ENCODE data around the gene DEPDC5. TPM values are rescaled to one million over a fixed set of nuclear protein-coding genes. Genes with fewer than 3 reads are reported as not detected.
A peak's percentile ranks its signal among the peaks of the same experiment; 100 is the strongest.

Gene DEPDC5
- total RNA-seq, 1 donor from 2014 or later, result 28.7 TPM

DNA sequence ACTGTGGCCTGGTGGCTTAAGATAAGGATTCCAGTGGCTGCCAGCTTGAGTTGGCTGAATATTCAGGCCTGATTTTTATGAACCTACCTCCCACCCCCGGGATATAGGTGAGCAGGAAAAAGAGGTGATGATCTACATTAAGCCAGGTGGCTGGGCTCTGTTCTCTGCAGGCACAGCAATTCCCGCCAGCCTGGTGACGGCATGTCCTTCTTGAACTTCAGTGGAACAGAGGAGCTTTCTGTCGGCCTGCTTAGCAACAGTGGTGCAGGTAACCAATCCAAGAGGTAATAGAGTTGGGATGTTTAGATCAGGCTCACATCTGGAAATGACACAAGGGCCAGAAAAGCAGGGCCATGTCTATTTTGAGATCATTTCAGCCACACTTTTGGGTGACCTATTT is 68.7 kb downstream of the DEPDC5 start:
- TF ChIP-seq POLR2AphosphoS5 (IDR thresholded peaks at IDR 0.05; ENCODE audit: insufficient read depth in 1 of 2, low read depth in 1 of 2) (no peak), POLR2A (IDR thresholded peaks at IDR 0.05) (no peak), CTCF (IDR thresholded peaks at IDR 0.05) (no peak)
- no peak overlapping the region for H3K27ac ChIP-seq
- H3K9me3 ChIP-seq, result no peaks in the 10 kb centered on the region
- no peaks in the 10 kb centered on the region for H3K27me3 ChIP-seq
- H3K4me1 ChIP-seq, result no peaks in the 10 kb centered on the region
- no peak overlapping the region for H3K4me3 ChIP-seq
- DNase-seq (ENCODE audit: extremely low spot score in 2 of 2), result no peak
- intact Hi-C loops (cut with DNase I), result no loop called here
- peaks cover 0 to 75% of the 10 kb centered on the region in 2 donors for H3K36me3 ChIP-seq

DNA sequence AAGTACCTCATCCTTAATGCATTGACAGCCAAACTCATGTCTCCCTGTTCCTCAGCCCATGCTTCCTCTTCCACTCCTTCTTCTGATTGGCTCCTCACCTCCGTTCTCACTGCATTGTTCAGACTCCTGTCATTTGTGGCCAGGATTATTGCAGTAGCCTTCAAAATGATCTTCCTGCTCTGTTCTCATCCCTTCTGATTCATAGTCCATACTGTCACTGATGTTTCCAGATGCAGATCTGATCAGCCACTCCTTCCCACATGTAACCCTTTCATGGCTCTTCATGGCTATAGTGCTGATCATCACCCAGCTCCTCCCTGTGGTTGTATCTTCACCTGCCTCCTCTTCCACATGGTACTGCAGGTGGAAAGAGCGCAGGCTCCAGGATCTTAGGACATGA is 71.7 kb downstream of the DEPDC5 start:
- peaks cover 0 to 57% of the 10 kb centered on the region in 2 donors for H3K36me3 ChIP-seq

DNA sequence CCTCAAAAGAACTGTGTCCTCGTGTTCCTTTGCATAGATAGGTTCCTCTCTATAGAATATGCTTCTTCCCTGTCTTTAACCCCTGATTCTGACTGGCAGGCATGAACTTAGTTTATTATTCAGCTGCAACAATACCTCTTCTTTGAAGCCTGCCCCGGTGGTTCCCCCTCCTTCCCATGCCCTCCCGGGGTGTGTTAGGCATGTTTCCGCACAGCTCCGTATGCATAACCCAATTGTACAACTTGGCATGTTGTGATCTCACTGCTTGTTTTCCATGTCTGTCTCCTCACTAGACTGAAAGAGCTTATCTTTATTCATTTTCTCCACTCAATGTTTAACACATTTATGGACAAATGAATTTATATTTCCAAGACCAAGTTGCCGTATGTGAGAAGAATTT is 72.6 kb downstream of the DEPDC5 start:
- H3K27ac ChIP-seq, result no peak overlapping the region
- peaks cover 0 to 48% of the 10 kb centered on the region in 2 donors for H3K36me3 ChIP-seq
- peaks cover 13% of the 10 kb centered on the region for H3K4me1 ChIP-seq
- no peak for DNase-seq (ENCODE audit: extremely low spot score in 2 of 2)
- H3K9me3 ChIP-seq, result no peaks in the 10 kb centered on the region
- H3K27me3 ChIP-seq, result no peaks in the 10 kb centered on the region
- TF ChIP-seq CTCF (IDR thresholded peaks at IDR 0.05) (no peak), POLR2AphosphoS5 (IDR thresholded peaks at IDR 0.05; ENCODE audit: insufficient read depth in 1 of 2, low read depth in 1 of 2) (peak in 1 of 2 donors; percentile 13), POLR2A (IDR thresholded peaks at IDR 0.05) (no peak)
- no peak overlapping the region for H3K4me3 ChIP-seq
- intact Hi-C loops (cut with DNase I), result no loop called here

More for the DNA sequence above, 71.7 kb downstream of the DEPDC5 start:
- H3K4me3 ChIP-seq, result no peak overlapping the region
- no peaks in the 10 kb centered on the region for H3K27me3 ChIP-seq
- H3K9me3 ChIP-seq, result no peaks in the 10 kb centered on the region
- no peak for DNase-seq (ENCODE audit: extremely low spot score in 2 of 2)
- intact Hi-C loops (cut with DNase I), result no loop called here
- H3K4me1 ChIP-seq, result peaks cover 13% of the 10 kb centered on the region
- TF ChIP-seq POLR2AphosphoS5 (IDR thresholded peaks at IDR 0.05; ENCODE audit: insufficient read depth in 1 of 2, low read depth in 1 of 2) (no peak), POLR2A (IDR thresholded peaks at IDR 0.05) (no peak), CTCF (IDR thresholded peaks at IDR 0.05) (no peak)
- no peak overlapping the region for H3K27ac ChIP-seq

DNA sequence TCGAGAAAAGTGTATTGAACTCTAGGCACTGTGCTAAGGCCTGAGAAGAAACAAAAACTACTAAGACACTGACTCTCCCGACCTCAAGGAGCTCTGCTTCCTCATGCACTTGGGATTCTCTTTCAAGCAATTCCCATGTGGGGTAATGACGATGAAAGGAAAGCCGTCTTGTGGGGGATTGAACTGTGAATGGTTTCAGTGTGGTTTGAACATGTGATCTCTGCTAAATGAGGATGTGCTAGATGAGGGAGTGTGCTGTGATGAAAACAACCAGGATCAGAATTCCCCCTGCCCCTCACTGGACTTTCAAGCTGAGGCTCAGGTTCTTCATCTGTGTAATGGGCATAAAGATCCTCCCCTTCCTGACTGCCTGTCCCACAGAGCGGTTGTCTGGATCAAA is 74.9 kb downstream of the DEPDC5 start:
- H3K4me3 ChIP-seq, result no peak overlapping the region
- TF ChIP-seq POLR2AphosphoS5 (IDR thresholded peaks at IDR 0.05; ENCODE audit: insufficient read depth in 1 of 2, low read depth in 1 of 2) (no peak), CTCF (IDR thresholded peaks at IDR 0.05) (no peak), POLR2A (IDR thresholded peaks at IDR 0.05) (no peak)
- H3K27me3 ChIP-seq, result no peaks in the 10 kb centered on the region
- no peak overlapping the region for H3K27ac ChIP-seq
- intact Hi-C loops (cut with DNase I), result no loop called here
- H3K36me3 ChIP-seq, result peaks cover 0 to 30% of the 10 kb centered on the region in 2 donors
- H3K9me3 ChIP-seq, result no peaks in the 10 kb centered on the region
- peaks cover 13% of the 10 kb centered on the region for H3K4me1 ChIP-seq
- no peak for DNase-seq (ENCODE audit: extremely low spot score in 2 of 2)

- H3K4me1 ChIP-seq, result peaks cover 13% of the 10 kb centered on the region
- H3K27ac ChIP-seq, result peak overlapping the region; percentile 18
- no peak for TF ChIP-seq POLR2A (IDR thresholded peaks at IDR 0.05)
- TF ChIP-seq CTCF (IDR thresholded peaks at IDR 0.05), result no peak
- TF ChIP-seq POLR2AphosphoS5 (IDR thresholded peaks at IDR 0.05; ENCODE audit: insufficient read depth in 1 of 2, low read depth in 1 of 2), result no peak
- H3K27me3 ChIP-seq, result no peaks in the 10 kb centered on the region
- intact Hi-C loops (cut with DNase I), result no loop called here
- H3K36me3 ChIP-seq, result peaks cover 0 to 22% of the 10 kb centered on the region in 2 donors
- DNase-seq (ENCODE audit: extremely low spot score in 2 of 2), result no peak
- H3K9me3 ChIP-seq, result no peaks in the 10 kb centered on the region
- H3K4me3 ChIP-seq, result no peak overlapping the region
Measured at GRCh38 chr22:31829505-31829904, 75.7 kb downstream of the DEPDC5 start.

Measured in vagina (tissue), 2 donors.